Lung (tissue), 12 donors: ENCODE results near the gene GLOD5. TPM values are rescaled to one million over a fixed set of nuclear protein-coding genes. Genes with fewer than 3 reads are reported as not detected.

Source experiments
- ATAC-seq: fragments of 200-7000 bp; cut with Tn5 transposase; one replicate; pipeline ENCODE4 v1.9.1; 2020; ENCODE audit warnings: moderate number of reproducible peaks; ENCODE audit not compliant: insufficient read depth, low FRiP score
- DNase-seq, 3 donors: peaks; one replicate each; pipeline ENCODE4 v3.0.0-alpha.2; 2013 to 2017
- H3K27ac ChIP-seq, 2 donors: one replicate each; pipeline ENCODE4 v1.5.1; 2013; ENCODE audit warnings: mild to moderate bottlenecking in 2 of 2, moderate library complexity in 2 of 2, control low read depth in 1 of 2, inconsistent platforms in 1 of 2, low read depth in 1 of 2, low read length in 1 of 2
- H3K27me3 ChIP-seq, 3 donors: one replicate each; pipeline ENCODE4 v1.5.1; 2013; ENCODE audit warnings: low read length in 2 of 3; ENCODE audit not compliant: control insufficient read depth in 3 of 3, insufficient read depth in 3 of 3
- H3K36me3 ChIP-seq, 4 donors: one replicate each; pipeline ENCODE4 v1.5.1; 2013; ENCODE audit warnings: low read length in 4 of 4, mild to moderate bottlenecking in 1 of 4, moderate library complexity in 1 of 4; ENCODE audit not compliant: control insufficient read depth in 4 of 4, insufficient read depth in 4 of 4
- H3K4me1 ChIP-seq, 5 donors: one replicate each; pipeline ENCODE4 v1.5.1; 2013; ENCODE audit warnings: low read length in 5 of 5, mild to moderate bottlenecking in 2 of 5, moderate library complexity in 1 of 5; ENCODE audit not compliant: control insufficient read depth in 5 of 5, insufficient read depth in 5 of 5
- H3K4me3 ChIP-seq: one replicate; pipeline ENCODE4 v1.5.1; 2013; ENCODE audit warnings: mild to moderate bottlenecking, control low read depth, moderate library complexity
- H3K9ac ChIP-seq, 2 donors: one replicate each; pipeline ENCODE4 v1.5.1; 2013; ENCODE audit warnings: low read length in 2 of 2, control low read depth in 1 of 2; ENCODE audit not compliant: insufficient read depth in 1 of 2
- H3K9me3 ChIP-seq, 4 donors: one replicate each; pipeline ENCODE4 v1.5.1; 2013; ENCODE audit warnings: low read length in 3 of 4, mild to moderate bottlenecking in 1 of 4, moderate library complexity in 1 of 4; ENCODE audit not compliant: control insufficient read depth in 4 of 4, insufficient read depth in 3 of 4
- WGBS, 2 donors: extraction: QIAGEN DNeasy Blood & Tissue Kit; methylation state at CpG; one replicate each; pipeline ENCODE4 v1.1.7; 2013; 5-methylcytosine and 5-hydroxymethylcytosine counted together
- polyA plus RNA-seq, 2 donors: library from polyadenylated mRNA; stranded (reverse); fragments of 200-250 nt; gene quantifications; one replicate each; pipeline ENCODE4 v1.2.1, GENCODE V29; 2013
- total RNA-seq, 2 donors: library from RNA; depleted of rRNA in 1 of 2; stranded (reverse); fragments of >200 nt in 1 of 2; gene quantifications; one replicate each; pipeline ENCODE4 v1.2.1, GENCODE V29; 2014 to 2021
- TF ChIP-seq, protein P1 (sequence below): IDR thresholded peaks from 2 replicates; pipeline ENCODE4 v1.5.1; 2012; ENCODE audit warnings: mild to moderate bottlenecking; ENCODE audit errors: control extremely low read depth, extremely low read depth
- donor health status: control.
- donor health status: control.
- donor health status: Bipolar disorder and iron deficiency.
- donor health status: healthy.
- donor health status: DM: yes; HTN: yes; CAD: no.

The GLOD5 gene
- total and polyA plus RNA-seq, 4 donors = 1.6 to 5.1 (median 1.8) TPM

DNA sequence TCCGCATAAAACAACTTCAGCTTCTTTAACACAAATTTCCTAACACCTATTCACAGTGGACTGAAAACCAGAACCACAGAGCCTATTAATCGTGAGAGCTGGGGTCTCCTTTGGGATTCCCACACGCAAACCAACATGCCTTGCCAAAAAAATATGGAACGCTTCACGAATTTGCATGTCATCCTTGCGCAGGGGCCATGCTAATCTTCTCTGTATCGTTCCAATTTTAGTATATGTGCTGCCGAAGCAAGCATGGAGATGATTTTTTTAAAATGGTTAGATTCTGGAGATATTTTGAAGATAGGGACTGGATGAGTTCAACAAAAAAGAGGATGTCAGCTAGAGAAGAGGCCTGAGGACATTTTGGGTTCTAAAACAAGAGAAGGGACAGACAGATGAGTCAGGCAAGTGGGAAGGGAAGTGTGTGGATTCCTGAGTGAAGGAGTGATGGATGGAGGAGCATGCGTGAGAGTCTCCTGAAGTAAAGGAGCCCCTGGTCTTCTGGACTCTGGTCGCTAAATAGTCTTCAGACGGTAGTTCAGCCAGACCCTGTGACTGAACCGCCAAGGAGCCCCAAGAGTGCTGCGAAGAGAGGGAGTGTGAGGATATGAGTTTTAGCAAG is 15.4 kb downstream of the GLOD5 start:
- TF ChIP-seq, protein P1, sequence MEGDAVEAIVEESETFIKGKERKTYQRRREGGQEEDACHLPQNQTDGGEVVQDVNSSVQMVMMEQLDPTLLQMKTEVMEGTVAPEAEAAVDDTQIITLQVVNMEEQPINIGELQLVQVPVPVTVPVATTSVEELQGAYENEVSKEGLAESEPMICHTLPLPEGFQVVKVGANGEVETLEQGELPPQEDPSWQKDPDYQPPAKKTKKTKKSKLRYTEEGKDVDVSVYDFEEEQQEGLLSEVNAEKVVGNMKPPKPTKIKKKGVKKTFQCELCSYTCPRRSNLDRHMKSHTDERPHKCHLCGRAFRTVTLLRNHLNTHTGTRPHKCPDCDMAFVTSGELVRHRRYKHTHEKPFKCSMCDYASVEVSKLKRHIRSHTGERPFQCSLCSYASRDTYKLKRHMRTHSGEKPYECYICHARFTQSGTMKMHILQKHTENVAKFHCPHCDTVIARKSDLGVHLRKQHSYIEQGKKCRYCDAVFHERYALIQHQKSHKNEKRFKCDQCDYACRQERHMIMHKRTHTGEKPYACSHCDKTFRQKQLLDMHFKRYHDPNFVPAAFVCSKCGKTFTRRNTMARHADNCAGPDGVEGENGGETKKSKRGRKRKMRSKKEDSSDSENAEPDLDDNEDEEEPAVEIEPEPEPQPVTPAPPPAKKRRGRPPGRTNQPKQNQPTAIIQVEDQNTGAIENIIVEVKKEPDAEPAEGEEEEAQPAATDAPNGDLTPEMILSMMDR = no peak
- H3K27me3 ChIP-seq = no peaks in the 10 kb centered on the region

DNA sequence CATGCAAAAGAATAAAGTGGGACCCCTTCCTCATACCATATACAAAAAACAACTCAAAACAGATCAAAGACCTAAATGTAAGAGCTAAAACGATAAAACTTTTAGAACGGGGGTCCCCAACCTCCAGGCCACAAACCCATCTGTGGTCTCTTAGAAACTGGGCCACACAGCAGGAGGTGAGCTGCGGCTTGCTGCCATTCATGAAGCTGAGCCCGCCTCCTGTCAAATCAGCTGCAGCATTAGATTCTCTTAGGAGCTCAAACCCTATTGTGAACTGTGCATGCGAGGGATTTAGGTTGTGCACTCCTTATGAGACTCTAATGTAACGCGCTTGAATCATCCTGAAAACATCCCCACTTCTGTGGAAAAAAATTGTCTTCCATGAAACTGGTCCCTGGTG is 17.9 kb downstream of the GLOD5 start:
- ATAC-seq (no peak), DNase-seq (no peak)
- Histone ChIP-seq H3K4me3 (no peak overlapping the region), H3K9me3 (no peaks in the 10 kb centered on the region), H3K36me3 (no peaks in the 10 kb centered on the region), H3K27ac (no peak overlapping the region), H3K4me1 (no peaks in the 10 kb centered on the region), H3K9ac (no peak overlapping the region), H3K27me3 (no peaks in the 10 kb centered on the region)
- WGBS, 2 donors = 84 to 96% methylated on average over 7 of the region's 7 CpGs
- TF ChIP-seq, protein P1 = no peak

More for the DNA sequence above, 15.4 kb downstream of the GLOD5 start:
- Histone ChIP-seq H3K27ac (no peak overlapping the region), H3K4me3 (no peak overlapping the region), H3K9me3 (no peaks in the 10 kb centered on the region), H3K9ac (no peak overlapping the region), H3K36me3 (no peaks in the 10 kb centered on the region), H3K4me1 (no peaks in the 10 kb centered on the region)
- WGBS, 2 donors = 80 to 88% methylated on average over 13 of the region's 13 CpGs
- no peak for DNase-seq
- ATAC-seq = no peak

DNA sequence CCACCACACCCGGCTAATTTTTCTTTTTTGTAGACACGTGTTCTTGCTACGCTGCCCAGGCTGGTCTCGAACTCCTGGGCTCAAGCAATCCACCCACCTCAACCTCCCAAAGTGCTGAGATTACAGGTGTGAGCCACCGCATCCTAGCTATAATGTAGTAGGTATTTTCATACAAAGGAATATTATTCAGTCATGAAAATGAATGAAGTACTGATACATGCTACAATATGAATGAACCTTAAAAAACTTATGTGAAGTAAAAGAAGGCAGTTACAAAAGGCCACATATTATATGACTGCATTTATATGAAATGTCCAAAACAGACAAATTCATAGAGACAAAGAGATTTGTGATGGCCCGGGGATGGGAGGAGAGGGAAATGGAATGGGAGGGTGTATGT is 20.2 kb downstream of the GLOD5 start:
- Histone ChIP-seq H3K36me3 (no peaks in the 10 kb centered on the region), H3K27ac (no peak overlapping the region), H3K9me3 (no peaks in the 10 kb centered on the region), H3K9ac (no peak overlapping the region), H3K4me3 (no peak overlapping the region), H3K4me1 (no peaks in the 10 kb centered on the region), H3K27me3 (no peaks in the 10 kb centered on the region)
- DNase-seq (no peak), ATAC-seq (no peak)
- TF ChIP-seq, protein P1 = no peak
- 88 to 98% methylated on average over 6 of the region's 6 CpGs for WGBS, 2 donors

DNA sequence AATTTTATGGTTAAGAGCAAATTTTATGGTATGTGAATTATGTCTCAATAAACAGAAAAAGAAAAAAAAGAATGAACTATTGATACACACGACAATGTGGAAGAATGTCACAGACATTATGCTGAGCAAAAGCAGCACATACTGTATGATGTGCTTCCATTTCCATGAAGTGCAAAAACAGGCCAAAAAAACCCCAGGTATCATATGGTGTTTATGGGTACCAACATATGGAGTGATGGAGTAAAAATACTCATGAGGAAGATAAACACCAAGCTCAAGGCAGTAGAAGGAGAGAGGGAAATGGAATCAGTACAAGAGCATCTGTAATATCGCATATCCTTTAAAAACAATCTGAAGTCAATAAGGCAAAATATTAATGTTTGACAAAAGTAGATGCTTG is 20.7 kb downstream of the GLOD5 start:
- Histone ChIP-seq H3K4me3 (no peak overlapping the region), H3K27ac (no peak overlapping the region), H3K27me3 (no peaks in the 10 kb centered on the region), H3K36me3 (no peaks in the 10 kb centered on the region), H3K9ac (no peak overlapping the region), H3K9me3 (no peaks in the 10 kb centered on the region), H3K4me1 (no peaks in the 10 kb centered on the region)
- no peak for DNase-seq
- TF ChIP-seq, protein P1 = no peak
- no peak for ATAC-seq
- 78 to 93% methylated on average over 2 of the region's 2 CpGs for WGBS, 2 donors
